ENCODE data around the gene GFRA3.

DNA sequence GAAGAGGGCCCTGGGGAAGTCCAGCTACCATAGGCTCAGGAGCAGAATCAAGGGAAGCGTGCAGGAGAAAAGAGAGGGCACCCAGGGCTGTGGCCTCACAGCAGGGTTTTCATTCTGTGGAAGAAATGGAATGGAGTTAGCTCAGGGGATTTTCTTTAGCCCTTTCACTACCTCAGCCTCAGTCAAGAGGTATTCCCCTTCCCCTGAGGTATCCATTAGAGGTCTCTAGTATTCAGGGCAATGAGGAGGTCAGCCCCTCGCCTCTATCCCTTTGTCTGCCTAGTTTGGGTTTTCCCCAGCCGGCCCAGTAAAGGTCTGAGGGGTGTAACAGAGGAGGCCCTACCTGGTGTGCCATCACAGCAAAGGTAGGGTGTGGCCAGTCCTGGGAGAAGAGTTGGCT, 21.5 kb downstream of the GFRA3 start:
- TF ChIP-seq, protein P1, sequence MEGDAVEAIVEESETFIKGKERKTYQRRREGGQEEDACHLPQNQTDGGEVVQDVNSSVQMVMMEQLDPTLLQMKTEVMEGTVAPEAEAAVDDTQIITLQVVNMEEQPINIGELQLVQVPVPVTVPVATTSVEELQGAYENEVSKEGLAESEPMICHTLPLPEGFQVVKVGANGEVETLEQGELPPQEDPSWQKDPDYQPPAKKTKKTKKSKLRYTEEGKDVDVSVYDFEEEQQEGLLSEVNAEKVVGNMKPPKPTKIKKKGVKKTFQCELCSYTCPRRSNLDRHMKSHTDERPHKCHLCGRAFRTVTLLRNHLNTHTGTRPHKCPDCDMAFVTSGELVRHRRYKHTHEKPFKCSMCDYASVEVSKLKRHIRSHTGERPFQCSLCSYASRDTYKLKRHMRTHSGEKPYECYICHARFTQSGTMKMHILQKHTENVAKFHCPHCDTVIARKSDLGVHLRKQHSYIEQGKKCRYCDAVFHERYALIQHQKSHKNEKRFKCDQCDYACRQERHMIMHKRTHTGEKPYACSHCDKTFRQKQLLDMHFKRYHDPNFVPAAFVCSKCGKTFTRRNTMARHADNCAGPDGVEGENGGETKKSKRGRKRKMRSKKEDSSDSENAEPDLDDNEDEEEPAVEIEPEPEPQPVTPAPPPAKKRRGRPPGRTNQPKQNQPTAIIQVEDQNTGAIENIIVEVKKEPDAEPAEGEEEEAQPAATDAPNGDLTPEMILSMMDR (IDR thresholded peaks at IDR 0.05): no peak
- no peak for TF ChIP-seq ZFX (IDR thresholded peaks at IDR 0.05; ENCODE audit: borderline replicate concordance)

Data from 22Rv1 (cell line).